ENCODE measurements around the gene SLC44A2. TPM values are rescaled to one million over a fixed set of nuclear protein-coding genes. Genes with fewer than 3 reads are reported as not detected.

SLC44A2 gene
- total and polyA plus RNA-seq, 2 of the 13 experiments (the other 11 are each of a cell fraction or from before 2014, with no cell fraction given) = 2.4 to 5.6 TPM

DNA sequence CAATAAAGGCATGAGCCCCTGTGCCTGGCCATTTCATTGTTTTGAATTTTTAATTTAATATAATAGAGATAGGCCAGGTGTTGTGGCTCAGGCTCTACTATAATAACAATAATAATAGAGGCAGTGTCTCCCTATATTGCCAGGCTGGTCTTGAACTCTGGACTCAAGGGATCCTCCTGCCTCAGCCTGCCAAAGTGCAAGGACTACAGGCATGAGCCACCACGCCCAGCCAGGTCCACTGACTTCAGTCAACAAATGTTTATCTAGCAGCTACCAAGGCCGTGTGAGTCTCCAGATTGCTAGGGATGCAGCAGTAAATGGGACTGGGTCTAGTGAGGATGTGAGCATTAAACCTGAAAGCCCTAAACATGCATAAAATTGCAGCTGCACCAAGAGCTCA is 15.0 kb downstream of the SLC44A2 start (continued):
- TF ChIP-seq FOXA1 (IDR thresholded peaks at IDR 0.05) (no peak), FOXA1 (CRISPR knock-in tag; IDR thresholded peaks at IDR 0.05) (peak; percentile 33; the same call in 1 of the 2 replicates), ZNF101 (CRISPR knock-in tag; IDR thresholded peaks at IDR 0.05; ENCODE audit: borderline replicate concordance, low read depth) (no peak), HNF4A (CRISPR knock-in tag; IDR thresholded peaks at IDR 0.05) (peak; percentile 94), DNMT3B (CRISPR knock-in tag; conservative IDR thresholded peaks at IDR 0.05) (no peak), JUNB (CRISPR knock-in tag; IDR thresholded peaks at IDR 0.05; ENCODE audit: borderline replicate concordance) (no peak), SALL1 (CRISPR knock-in tag; IDR thresholded peaks at IDR 0.05) (peak; percentile 53), HDAC2 (CRISPR knock-in tag; IDR thresholded peaks at IDR 0.05) (peak; percentile 72; the same call in 1 of the 2 replicates), ZMYM2 (CRISPR knock-in tag; IDR thresholded peaks at IDR 0.05) (peak; percentile 55; the same call in 1 of the 2 replicates), REPIN1 (CRISPR knock-in tag; IDR thresholded peaks at IDR 0.05; ENCODE audit: borderline replicate concordance, low read depth) (no peak), SRY (CRISPR knock-in tag; IDR thresholded peaks at IDR 0.05) (no peak), PPARG (CRISPR knock-in tag; conservative IDR thresholded peaks at IDR 0.05) (no peak), HNF4G (IDR thresholded peaks at IDR 0.05; ENCODE audit: borderline replicate concordance, low read depth, low read length) (peak; percentile 74; the same call in 1 of the 2 replicates), HNF4G (CRISPR knock-in tag; IDR thresholded peaks at IDR 0.05; ENCODE audit: borderline replicate concordance, low read depth) (no peak), NCOA2 (CRISPR knock-in tag; IDR thresholded peaks at IDR 0.05) (no peak), FOXC1 (CRISPR knock-in tag; IDR thresholded peaks at IDR 0.05; ENCODE audit: borderline replicate concordance) (no peak)
- TF ChIP-seq, protein P1, sequence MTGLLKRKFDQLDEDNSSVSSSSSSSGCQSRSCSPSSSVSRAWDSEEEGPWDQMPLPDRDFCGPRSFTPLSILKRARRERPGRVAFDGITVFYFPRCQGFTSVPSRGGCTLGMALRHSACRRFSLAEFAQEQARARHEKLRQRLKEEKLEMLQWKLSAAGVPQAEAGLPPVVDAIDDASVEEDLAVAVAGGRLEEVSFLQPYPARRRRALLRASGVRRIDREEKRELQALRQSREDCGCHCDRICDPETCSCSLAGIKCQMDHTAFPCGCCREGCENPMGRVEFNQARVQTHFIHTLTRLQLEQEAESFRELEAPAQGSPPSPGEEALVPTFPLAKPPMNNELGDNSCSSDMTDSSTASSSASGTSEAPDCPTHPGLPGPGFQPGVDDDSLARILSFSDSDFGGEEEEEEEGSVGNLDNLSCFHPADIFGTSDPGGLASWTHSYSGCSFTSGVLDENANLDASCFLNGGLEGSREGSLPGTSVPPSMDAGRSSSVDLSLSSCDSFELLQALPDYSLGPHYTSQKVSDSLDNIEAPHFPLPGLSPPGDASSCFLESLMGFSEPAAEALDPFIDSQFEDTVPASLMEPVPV (CRISPR knock-in tag; IDR thresholded peaks at IDR 0.05) = no peak
- TF ChIP-seq, protein P2, sequence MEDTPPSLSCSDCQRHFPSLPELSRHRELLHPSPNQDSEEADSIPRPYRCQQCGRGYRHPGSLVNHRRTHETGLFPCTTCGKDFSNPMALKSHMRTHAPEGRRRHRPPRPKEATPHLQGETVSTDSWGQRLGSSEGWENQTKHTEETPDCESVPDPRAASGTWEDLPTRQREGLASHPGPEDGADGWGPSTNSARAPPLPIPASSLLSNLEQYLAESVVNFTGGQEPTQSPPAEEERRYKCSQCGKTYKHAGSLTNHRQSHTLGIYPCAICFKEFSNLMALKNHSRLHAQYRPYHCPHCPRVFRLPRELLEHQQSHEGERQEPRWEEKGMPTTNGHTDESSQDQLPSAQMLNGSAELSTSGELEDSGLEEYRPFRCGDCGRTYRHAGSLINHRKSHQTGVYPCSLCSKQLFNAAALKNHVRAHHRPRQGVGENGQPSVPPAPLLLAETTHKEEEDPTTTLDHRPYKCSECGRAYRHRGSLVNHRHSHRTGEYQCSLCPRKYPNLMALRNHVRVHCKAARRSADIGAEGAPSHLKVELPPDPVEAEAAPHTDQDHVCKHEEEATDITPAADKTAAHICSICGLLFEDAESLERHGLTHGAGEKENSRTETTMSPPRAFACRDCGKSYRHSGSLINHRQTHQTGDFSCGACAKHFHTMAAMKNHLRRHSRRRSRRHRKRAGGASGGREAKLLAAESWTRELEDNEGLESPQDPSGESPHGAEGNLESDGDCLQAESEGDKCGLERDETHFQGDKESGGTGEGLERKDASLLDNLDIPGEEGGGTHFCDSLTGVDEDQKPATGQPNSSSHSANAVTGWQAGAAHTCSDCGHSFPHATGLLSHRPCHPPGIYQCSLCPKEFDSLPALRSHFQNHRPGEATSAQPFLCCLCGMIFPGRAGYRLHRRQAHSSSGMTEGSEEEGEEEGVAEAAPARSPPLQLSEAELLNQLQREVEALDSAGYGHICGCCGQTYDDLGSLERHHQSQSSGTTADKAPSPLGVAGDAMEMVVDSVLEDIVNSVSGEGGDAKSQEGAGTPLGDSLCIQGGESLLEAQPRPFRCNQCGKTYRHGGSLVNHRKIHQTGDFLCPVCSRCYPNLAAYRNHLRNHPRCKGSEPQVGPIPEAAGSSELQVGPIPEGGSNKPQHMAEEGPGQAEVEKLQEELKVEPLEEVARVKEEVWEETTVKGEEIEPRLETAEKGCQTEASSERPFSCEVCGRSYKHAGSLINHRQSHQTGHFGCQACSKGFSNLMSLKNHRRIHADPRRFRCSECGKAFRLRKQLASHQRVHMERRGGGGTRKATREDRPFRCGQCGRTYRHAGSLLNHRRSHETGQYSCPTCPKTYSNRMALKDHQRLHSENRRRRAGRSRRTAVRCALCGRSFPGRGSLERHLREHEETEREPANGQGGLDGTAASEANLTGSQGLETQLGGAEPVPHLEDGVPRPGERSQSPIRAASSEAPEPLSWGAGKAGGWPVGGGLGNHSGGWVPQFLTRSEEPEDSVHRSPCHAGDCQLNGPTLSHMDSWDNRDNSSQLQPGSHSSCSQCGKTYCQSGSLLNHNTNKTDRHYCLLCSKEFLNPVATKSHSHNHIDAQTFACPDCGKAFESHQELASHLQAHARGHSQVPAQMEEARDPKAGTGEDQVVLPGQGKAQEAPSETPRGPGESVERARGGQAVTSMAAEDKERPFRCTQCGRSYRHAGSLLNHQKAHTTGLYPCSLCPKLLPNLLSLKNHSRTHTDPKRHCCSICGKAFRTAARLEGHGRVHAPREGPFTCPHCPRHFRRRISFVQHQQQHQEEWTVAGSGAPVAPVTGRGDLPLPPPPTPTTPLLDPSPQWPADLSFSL (CRISPR knock-in tag; IDR thresholded peaks at IDR 0.05) = no peak
- TF ChIP-seq, protein P3, sequence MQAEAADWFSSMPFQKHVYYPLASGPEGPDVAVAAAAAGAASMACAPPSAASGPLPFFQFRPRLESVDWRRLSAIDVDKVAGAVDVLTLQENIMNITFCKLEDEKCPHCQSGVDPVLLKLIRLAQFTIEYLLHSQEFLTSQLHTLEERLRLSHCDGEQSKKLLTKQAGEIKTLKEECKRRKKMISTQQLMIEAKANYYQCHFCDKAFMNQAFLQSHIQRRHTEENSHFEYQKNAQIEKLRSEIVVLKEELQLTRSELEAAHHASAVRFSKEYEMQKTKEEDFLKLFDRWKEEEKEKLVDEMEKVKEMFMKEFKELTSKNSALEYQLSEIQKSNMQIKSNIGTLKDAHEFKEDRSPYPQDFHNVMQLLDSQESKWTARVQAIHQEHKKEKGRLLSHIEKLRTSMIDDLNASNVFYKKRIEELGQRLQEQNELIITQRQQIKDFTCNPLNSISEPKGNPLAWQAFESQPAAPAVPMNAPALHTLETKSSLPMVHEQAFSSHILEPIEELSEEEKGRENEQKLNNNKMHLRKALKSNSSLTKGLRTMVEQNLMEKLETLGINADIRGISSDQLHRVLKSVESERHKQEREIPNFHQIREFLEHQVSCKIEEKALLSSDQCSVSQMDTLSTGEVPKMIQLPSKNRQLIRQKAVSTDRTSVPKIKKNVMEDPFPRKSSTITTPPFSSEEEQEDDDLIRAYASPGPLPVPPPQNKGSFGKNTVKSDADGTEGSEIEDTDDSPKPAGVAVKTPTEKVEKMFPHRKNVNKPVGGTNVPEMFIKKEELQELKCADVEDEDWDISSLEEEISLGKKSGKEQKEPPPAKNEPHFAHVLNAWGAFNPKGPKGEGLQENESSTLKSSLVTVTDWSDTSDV (CRISPR knock-in tag; IDR thresholded peaks at IDR 0.05) = no peak

All from HepG2 (cell line).